H9 (cell line): Measurements from ENCODE around the gene NRG3. TPM values are rescaled to one million over a fixed set of nuclear protein-coding genes. Genes with fewer than 3 reads are reported as not detected.

Experiments
- DNase-seq: peaks from one replicate; pipeline ENCODE4 v3.0.0-alpha.2; 2017
- H2AFZ ChIP-seq: one replicate; pipeline ENCODE4 v1.6.1; 2013; ENCODE audit warnings: mild to moderate bottlenecking, low read length, control low read depth, moderate library complexity
- H2AK5ac ChIP-seq: 2 replicates; pipeline ENCODE4 v1.6.1; 2013; ENCODE audit warnings: low read length, control low read depth, mixed read lengths; ENCODE audit not compliant: insufficient read length
- H2BK120ac ChIP-seq: one replicate; pipeline ENCODE4 v1.6.1; 2013; ENCODE audit warnings: low read depth, mild to moderate bottlenecking, low read length, control low read depth, inconsistent platforms; ENCODE audit not compliant: poor library complexity, severe bottlenecking
- H2BK12ac ChIP-seq: 2 replicates; pipeline ENCODE4 v1.6.1; 2013; ENCODE audit warnings: low read length, control low read depth, mixed read lengths, low read depth; ENCODE audit not compliant: insufficient read length
- H2BK15ac ChIP-seq: 2 replicates; pipeline ENCODE4 v1.6.1; 2013; ENCODE audit warnings: low read depth, low read length, control low read depth
- H2BK20ac ChIP-seq: one replicate; pipeline ENCODE4 v1.6.1; 2013; ENCODE audit warnings: low read depth, mild to moderate bottlenecking, low read length, control low read depth, inconsistent platforms; ENCODE audit not compliant: poor library complexity, severe bottlenecking
- H2BK5ac ChIP-seq: 2 replicates; pipeline ENCODE4 v1.6.1; 2013; ENCODE audit warnings: low read length, control low read depth, mixed read lengths; ENCODE audit not compliant: insufficient read length
- H3K14ac ChIP-seq: 2 replicates; pipeline ENCODE4 v1.6.1; 2013; ENCODE audit warnings: low read length, control low read depth; ENCODE audit not compliant: insufficient read depth
- H3K18ac ChIP-seq: 2 replicates; pipeline ENCODE4 v1.6.1; 2013; ENCODE audit warnings: low read depth, mild to moderate bottlenecking, mixed read lengths, low read length, control low read depth; ENCODE audit not compliant: insufficient read length
- H3K23ac ChIP-seq: 2 replicates; pipeline ENCODE4 v1.6.1; 2013; ENCODE audit warnings: low read length, control low read depth, mixed read lengths, low read depth; ENCODE audit not compliant: insufficient read length
- H3K23me2 ChIP-seq: 2 replicates; pipeline ENCODE4 v1.6.1; 2013; ENCODE audit warnings: low read depth, mild to moderate bottlenecking, mixed read lengths, low read length, control low read depth; ENCODE audit not compliant: insufficient read length, poor library complexity, severe bottlenecking
- H3K27ac ChIP-seq: 2 replicates; pipeline ENCODE4 v1.5.1; 2013; ENCODE audit warnings: low read length, control low read depth, mixed read lengths, low read depth; ENCODE audit not compliant: insufficient read length
- H3K27me3 ChIP-seq: 2 replicates; pipeline ENCODE4 v1.6.1; 2013; ENCODE audit warnings: low read length, control low read depth, inconsistent platforms; ENCODE audit not compliant: insufficient read depth
- H3K4ac ChIP-seq: 2 replicates; pipeline ENCODE4 v1.6.1; 2013; ENCODE audit warnings: low read depth, mild to moderate bottlenecking, control low read depth, inconsistent platforms, low read length, moderate library complexity
- H3K4me1 ChIP-seq: 2 replicates; pipeline ENCODE4 v1.6.1; 2013; ENCODE audit warnings: low read length, control low read depth, inconsistent platforms; ENCODE audit not compliant: insufficient read depth
- H3K4me2 ChIP-seq: 2 replicates; pipeline ENCODE4 v1.6.1; 2013; ENCODE audit warnings: low read length, control low read depth, mixed read lengths; ENCODE audit not compliant: insufficient read length, insufficient read depth
- H3K56ac ChIP-seq: 2 replicates; pipeline ENCODE4 v1.6.1; 2013; ENCODE audit warnings: low read depth, mild to moderate bottlenecking, mixed read lengths, low read length, control low read depth; ENCODE audit not compliant: insufficient read length
- H3K79me1 ChIP-seq: 2 replicates; pipeline ENCODE4 v1.6.1; 2013; ENCODE audit warnings: low read depth, mild to moderate bottlenecking, moderate library complexity, low read length, control low read depth, inconsistent platforms; ENCODE audit not compliant: insufficient read depth, poor library complexity, severe bottlenecking
- H3K79me2 ChIP-seq: 2 replicates; pipeline ENCODE4 v1.6.1; 2013; ENCODE audit warnings: low read length, control low read depth, inconsistent platforms; ENCODE audit not compliant: insufficient read depth
- H3K9ac ChIP-seq: 2 replicates; pipeline ENCODE4 v1.6.1; 2013; ENCODE audit warnings: low read length, control low read depth, mixed read lengths; ENCODE audit not compliant: insufficient read length; ENCODE audit errors: extremely low read depth
- H3K9me3 ChIP-seq: one replicate; pipeline ENCODE4 v1.6.1; 2013; ENCODE audit warnings: low read depth, low read length, inconsistent platforms; ENCODE audit not compliant: control insufficient read depth
- H3T11ph ChIP-seq: one replicate; pipeline ENCODE4 v1.6.1; 2013; ENCODE audit warnings: mild to moderate bottlenecking, low read length, control low read depth, inconsistent platforms
- H4K20me1 ChIP-seq: one replicate; pipeline ENCODE4 v1.6.1; 2013; ENCODE audit not compliant: control insufficient read depth, insufficient read length, insufficient read depth
- H4K5ac ChIP-seq: 2 replicates; pipeline ENCODE4 v1.6.1; 2013; ENCODE audit warnings: low read depth, mild to moderate bottlenecking, mixed read lengths, low read length, control low read depth; ENCODE audit not compliant: insufficient read length
- H4K8ac ChIP-seq: replicated peaks from 2 replicates; pipeline ENCODE4 v1.6.1; 2013; ENCODE audit warnings: low read length, control low read depth, mixed read lengths, low read depth; ENCODE audit not compliant: insufficient read length
- H4K91ac ChIP-seq: 2 replicates; pipeline ENCODE4 v1.6.1; 2013; ENCODE audit warnings: low read depth, mild to moderate bottlenecking, moderate library complexity, mixed read lengths, low read length, control low read depth; ENCODE audit not compliant: insufficient read length
- H3K27ac Mint-ChIP-seq, 3 experiments: 2 replicates in 2 of 3; 3 replicates in 1 of 3; pipeline ENCODE4 v1.8.0; 2020 to 2021; ENCODE audit warnings: mixed read lengths in 3 of 3, mild to moderate bottlenecking in 1 of 3, moderate library complexity in 1 of 3
- H3K27me3 Mint-ChIP-seq: 2 replicates; pipeline ENCODE4 v1.8.0; 2021; ENCODE audit warnings: low read depth, mild to moderate bottlenecking, moderate library complexity, mixed read lengths
- H3K36me3 Mint-ChIP-seq, 3 experiments: 2 replicates in 2 of 3; 3 replicates in 1 of 3; pipeline ENCODE4 v1.8.0; 2020 to 2021; ENCODE audit warnings: low read depth in 3 of 3, mixed read lengths in 3 of 3; ENCODE audit not compliant: insufficient read depth in 1 of 3
- H3K4me1 Mint-ChIP-seq, 2 experiments: 2 replicates each; pipeline ENCODE4 v1.8.0; 2020; ENCODE audit warnings: mixed read lengths in 2 of 2
- H3K4me3 Mint-ChIP-seq, 2 experiments: 2 replicates in 1 of 2; 3 replicates in 1 of 2; pipeline ENCODE4 v1.8.0; 2020 to 2021; ENCODE audit warnings: mild to moderate bottlenecking in 2 of 2, mixed read lengths in 2 of 2, moderate library complexity in 1 of 2
- H3K9me3 Mint-ChIP-seq, 2 experiments: 2 replicates in 1 of 2; 3 replicates in 1 of 2; pipeline ENCODE4 v1.8.0; 2020; ENCODE audit warnings: mild to moderate bottlenecking in 2 of 2, mixed read lengths in 2 of 2, moderate library complexity in 1 of 2
- WGBS: extraction: QIAGEN DNeasy Blood & Tissue Kit; methylation state at CpG from one replicate; pipeline ENCODE4 v1.1.7; 2013; ENCODE audit warnings: missing lambda C conversion rate, low lambda C conversion rate, mixed read lengths; ENCODE audit not compliant: insufficient read length; ENCODE audit errors: extremely low coverage; 5-methylcytosine and 5-hydroxymethylcytosine counted together
- total RNA-seq: library from RNA; stranded (reverse); gene quantifications from 2 replicates; pipeline ENCODE4 v1.2.1, GENCODE V29; 2021
- TF ChIP-seq, protein P1 (sequence below): fragments of 200-600 bp; sonication (generic); conservative IDR thresholded peaks from 3 replicates; pipeline ENCODE4 v1.8.0; 2021; ENCODE audit warnings: antibody characterized with exemption, mild to moderate bottlenecking

NRG3 gene
- total RNA-seq, 1 experiment from 2014 or later = 1.6 TPM

- no peak overlapping the region for H4K91ac ChIP-seq
- no peaks in the 10 kb centered on the region for H3K27me3 ChIP-seq
- H3K27ac ChIP-seq = no peak overlapping the region
- peaks cover 3% of the 10 kb centered on the region for H3K4me1 ChIP-seq
- no peaks in the 10 kb centered on the region for H3K23me2 ChIP-seq
- no peak overlapping the region for H3K4me2 ChIP-seq
- H3K79me1 ChIP-seq = no peaks in the 10 kb centered on the region
- no peak overlapping the region for H2AK5ac ChIP-seq
- H3K9me3 Mint-ChIP-seq = no peaks in the 10 kb centered on the region; a peak in 2 of 5 replicates
- H3T11ph ChIP-seq = no peak overlapping the region
- H3K4ac ChIP-seq = no peak overlapping the region
- peaks cover 28 to 30% of the 10 kb centered on the region in 2 experiments for H3K4me1 Mint-ChIP-seq
- H2AFZ ChIP-seq = no peak overlapping the region
- H2BK20ac ChIP-seq = no peak overlapping the region
- no peak overlapping the region for H3K14ac ChIP-seq
- H4K8ac ChIP-seq = no peak overlapping the region
- no peaks in the 10 kb centered on the region for H3K79me2 ChIP-seq
- no peaks in the 10 kb centered on the region for H4K20me1 ChIP-seq
- H3K23ac ChIP-seq = no peak overlapping the region
- H2BK5ac ChIP-seq = no peak overlapping the region
- no peaks in the 10 kb centered on the region for H3K9me3 ChIP-seq
- H2BK120ac ChIP-seq = no peak overlapping the region
- no peak overlapping the region for H3K4me3 Mint-ChIP-seq
- no peak overlapping the region for H2BK12ac ChIP-seq
- no peak overlapping the region for H4K5ac ChIP-seq
- WGBS = no CpG with 5 or more reads among the region's 3 CpGs
- H3K56ac ChIP-seq = no peak overlapping the region
- H3K27ac Mint-ChIP-seq = peak overlapping the region in 1 of 3 experiments; percentile 8; a peak in 1 of 7 replicates
- no peak overlapping the region for H3K9ac ChIP-seq
- H3K18ac ChIP-seq = no peak overlapping the region
- TF ChIP-seq, protein P1, sequence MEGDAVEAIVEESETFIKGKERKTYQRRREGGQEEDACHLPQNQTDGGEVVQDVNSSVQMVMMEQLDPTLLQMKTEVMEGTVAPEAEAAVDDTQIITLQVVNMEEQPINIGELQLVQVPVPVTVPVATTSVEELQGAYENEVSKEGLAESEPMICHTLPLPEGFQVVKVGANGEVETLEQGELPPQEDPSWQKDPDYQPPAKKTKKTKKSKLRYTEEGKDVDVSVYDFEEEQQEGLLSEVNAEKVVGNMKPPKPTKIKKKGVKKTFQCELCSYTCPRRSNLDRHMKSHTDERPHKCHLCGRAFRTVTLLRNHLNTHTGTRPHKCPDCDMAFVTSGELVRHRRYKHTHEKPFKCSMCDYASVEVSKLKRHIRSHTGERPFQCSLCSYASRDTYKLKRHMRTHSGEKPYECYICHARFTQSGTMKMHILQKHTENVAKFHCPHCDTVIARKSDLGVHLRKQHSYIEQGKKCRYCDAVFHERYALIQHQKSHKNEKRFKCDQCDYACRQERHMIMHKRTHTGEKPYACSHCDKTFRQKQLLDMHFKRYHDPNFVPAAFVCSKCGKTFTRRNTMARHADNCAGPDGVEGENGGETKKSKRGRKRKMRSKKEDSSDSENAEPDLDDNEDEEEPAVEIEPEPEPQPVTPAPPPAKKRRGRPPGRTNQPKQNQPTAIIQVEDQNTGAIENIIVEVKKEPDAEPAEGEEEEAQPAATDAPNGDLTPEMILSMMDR = no peak
- H3K36me3 Mint-ChIP-seq = no peaks in the 10 kb centered on the region
- DNase-seq = no peak
- H2BK15ac ChIP-seq = no peak overlapping the region
- H3K27me3 Mint-ChIP-seq = no peaks in the 10 kb centered on the region
Observed at GRCh38 chr10:82535457-82535856, 660.5 kb downstream of the NRG3 start.
